HepG2 (cell line): ENCODE measurements around the gene G6PC3. TPM values are rescaled to one million over a fixed set of nuclear protein-coding genes. Genes with fewer than 3 reads are reported as not detected.

Source experiments
- CHCHD3 ChIP-seq: sonication (generic); formaldehyde crosslinking; IDR thresholded peaks from 2 replicates; pipeline ENCODE4 v1.8.0; 2022; ENCODE audit warnings: mild to moderate bottlenecking, missing genetic modification reagents, moderate library complexity
- HMGA1 ChIP-seq: sonication (generic); formaldehyde crosslinking; conservative IDR thresholded peaks from 2 replicates; pipeline ENCODE4 v1.4.0; 2020; ENCODE audit warnings: missing genetic modification reagents
- HNF1B ChIP-seq: sonication (generic); formaldehyde crosslinking; IDR thresholded peaks from 2 replicates; pipeline ENCODE4 v1.5.1; 2020; ENCODE audit warnings: mild to moderate bottlenecking, moderate library complexity, missing genetic modification reagents
- KDM3A ChIP-seq: IDR thresholded peaks from 2 replicates; pipeline ENCODE4 v1.6.1; 2018; ENCODE audit warnings: low read depth, missing compliant biosample characterization
- MIXL1 ChIP-seq: IDR thresholded peaks from 2 replicates; pipeline ENCODE4 v1.6.1; 2016
- MLX ChIP-seq: IDR thresholded peaks from 2 replicates; pipeline ENCODE4 v1.6.1; 2016
- MXD1 ChIP-seq: sonication (generic); formaldehyde crosslinking; IDR thresholded peaks from 2 replicates; pipeline ENCODE4 v1.4.0; 2020; ENCODE audit warnings: mild to moderate bottlenecking, missing genetic modification reagents
- NR1H2 ChIP-seq: sonication (generic); formaldehyde crosslinking; IDR thresholded peaks from 2 replicates; pipeline ENCODE4 v1.8.1; 2022; ENCODE audit warnings: low read depth, missing genetic modification reagents, borderline replicate concordance
- PHF21A ChIP-seq: sonication (generic); formaldehyde crosslinking; IDR thresholded peaks from 2 replicates; pipeline ENCODE4 v1.5.0; 2020; ENCODE audit warnings: mild to moderate bottlenecking, missing genetic modification reagents
- RBFOX2 ChIP-seq: fragments of 200-400 bp; formaldehyde crosslinking; IDR thresholded peaks from 2 replicates; pipeline ENCODE4 v1.6.1; 2017; ENCODE audit warnings: low read depth, mild to moderate bottlenecking, low read length
- SAP130 ChIP-seq: IDR thresholded peaks from 2 replicates; pipeline ENCODE4 v1.6.1; 2016; ENCODE audit warnings: low read depth
- THAP7 ChIP-seq: sonication (generic); formaldehyde crosslinking; IDR thresholded peaks from 2 replicates; pipeline ENCODE4 v1.8.1; 2023; ENCODE audit warnings: mild to moderate bottlenecking, missing genetic modification reagents
- U2AF1 ChIP-seq: fragments of 200-400 bp; formaldehyde crosslinking; optimal IDR thresholded peaks from 2 replicates; pipeline ENCODE3; 2017; ENCODE audit warnings: mild to moderate bottlenecking, low read depth, low read length
- YEATS2 ChIP-seq: sonication (generic); formaldehyde crosslinking; IDR thresholded peaks from 2 replicates; pipeline ENCODE4 v1.4.0; 2020; ENCODE audit warnings: missing genetic modification reagents, borderline replicate concordance
- ZFY ChIP-seq: sonication (generic); formaldehyde crosslinking; IDR thresholded peaks from 2 replicates; pipeline ENCODE4 v1.4.0; 2020; ENCODE audit warnings: missing genetic modification reagents
- ZNF101 ChIP-seq: sonication (generic); formaldehyde crosslinking; IDR thresholded peaks from 2 replicates; pipeline ENCODE4 v1.4.0; 2020; ENCODE audit warnings: mild to moderate bottlenecking, low read depth, missing genetic modification reagents, borderline replicate concordance
- ZNF232 ChIP-seq: sonication (generic); formaldehyde crosslinking; IDR thresholded peaks from 2 replicates; pipeline ENCODE4 v1.4.0; 2020; ENCODE audit warnings: missing genetic modification reagents, borderline replicate concordance
- ZNF260 ChIP-seq: sonication (generic); formaldehyde crosslinking; IDR thresholded peaks from 2 replicates; pipeline ENCODE4 v1.4.0; 2020; ENCODE audit warnings: missing genetic modification reagents, low read depth, mild to moderate bottlenecking, borderline replicate concordance
- ZNF674 ChIP-seq: sonication (generic); formaldehyde crosslinking; IDR thresholded peaks from 2 replicates; pipeline ENCODE4 v1.5.0; 2020; ENCODE audit warnings: low read depth, mild to moderate bottlenecking, missing genetic modification reagents
- ZNF776 ChIP-seq: sonication (generic); formaldehyde crosslinking; IDR thresholded peaks from 2 replicates; pipeline ENCODE4 v1.4.0; 2020; ENCODE audit warnings: mild to moderate bottlenecking, missing genetic modification reagents
- ZZZ3 ChIP-seq: sonication (generic); formaldehyde crosslinking; IDR thresholded peaks from 2 replicates; pipeline ENCODE4 v1.4.0; 2020; ENCODE audit warnings: missing genetic modification reagents, mild to moderate bottlenecking, borderline replicate concordance
- polyA plus RNA-seq, 8 experiments: library from polyadenylated mRNA; depleted of rRNA in 3 of 8; stranded (reverse) in 7 of 8; unstranded in 1 of 8; fragments of >200 nt; fragmentation: Illumina TruSeq in 4 of 8; extraction: Trizol in 4 of 8; gene quantifications; 2 replicates each; pipeline versions ENCODE4 v1.2.1 to v1.2.3, GENCODE V29; 2011 to 2016; ENCODE audit warnings: low read depth in 4 of 8, missing spikeins in 1 of 8, mixed read lengths in 1 of 8; ENCODE audit not compliant: insufficient read depth in 1 of 8
- total RNA-seq, 5 experiments: library from RNA; depleted of rRNA; stranded (reverse); fragments of >200 nt; fragmentation: Illumina TruSeq; extraction: Trizol; gene quantifications; 2 replicates each; pipeline ENCODE4 v1.2.3, GENCODE V29; 2016; ENCODE audit warnings: low read depth in 1 of 5
- TF ChIP-seq, protein P1 (sequence below): sonication (generic); formaldehyde crosslinking; conservative IDR thresholded peaks from 2 replicates; pipeline ENCODE4 v1.4.0; 2020; ENCODE audit warnings: missing genetic modification reagents
- TF ChIP-seq, protein P2 (sequence below): sonication (generic); formaldehyde crosslinking; IDR thresholded peaks from 2 replicates; pipeline ENCODE4 v1.4.0; 2020; ENCODE audit warnings: mild to moderate bottlenecking, missing genetic modification reagents

G6PC3 gene
- total and polyA plus RNA-seq, 2 of the 13 experiments (the other 11 are each of a cell fraction or from before 2014, with no cell fraction given): 38.5 to 75.8 TPM

DNA sequence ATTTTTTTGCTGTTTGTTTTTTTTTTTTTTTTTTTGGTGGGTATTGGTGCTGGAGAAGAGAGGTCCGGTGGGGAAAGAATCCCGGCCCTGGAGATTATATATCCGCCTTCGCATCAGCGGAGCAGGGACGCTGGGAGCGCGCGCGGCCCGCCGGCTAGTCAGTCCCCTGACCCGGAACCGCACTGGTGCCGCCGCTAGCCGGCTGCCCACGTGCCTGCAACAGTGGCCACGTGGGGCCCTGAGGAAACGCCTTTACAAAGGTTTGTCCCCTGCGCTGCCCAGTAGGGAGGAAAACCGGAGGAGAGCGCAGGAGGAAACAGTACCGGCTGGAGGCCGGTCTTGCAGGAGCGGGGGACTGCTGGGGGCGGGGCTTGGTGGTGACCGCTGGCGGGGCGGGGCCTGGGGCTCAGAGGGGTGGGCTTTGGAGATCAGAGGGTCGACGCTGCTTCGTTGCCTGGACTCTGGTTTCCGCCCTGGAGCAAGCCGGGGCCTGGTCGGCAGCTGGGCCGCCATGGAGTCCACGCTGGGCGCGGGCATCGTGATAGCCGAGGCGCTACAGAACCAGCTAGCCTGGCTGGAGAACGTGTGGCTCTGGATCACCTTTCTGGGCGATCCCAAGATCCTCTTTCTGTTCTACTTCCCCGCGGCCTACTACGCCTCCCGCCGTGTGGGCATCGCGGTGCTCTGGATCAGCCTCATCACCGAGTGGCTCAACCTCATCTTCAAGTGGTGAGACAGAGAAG is at the start of gene G6PC3 (continued):
- TF ChIP-seq ZNF260 (CRISPR knock-in tag) (no peak), MIXL1 (CRISPR knock-in tag) (peak; percentile 86), ZZZ3 (peak; percentile 73; the same call in 1 of the 2 replicates), RBFOX2 (peak; percentile 94), ZFY (peak; percentile 100), ZNF232 (CRISPR knock-in tag) (peak; percentile 96; the same call in 1 of the 2 replicates), YEATS2 (peak; percentile 97), KDM3A (CRISPR knock-in tag) (peak; percentile 94), ZNF101 (no peak), NR1H2 (CRISPR knock-in tag) (peak; percentile 70; the same call in 1 of the 2 replicates), U2AF1 (no peak), MLX (peak; percentile 98), SAP130 (CRISPR knock-in tag) (peak; percentile 100), HNF1B (CRISPR knock-in tag) (peak; percentile 98), HMGA1 (no peak), THAP7 (CRISPR knock-in tag) (peak; percentile 95; the same call in 1 of the 2 replicates), PHF21A (CRISPR knock-in tag) (peak; percentile 82; the same call in 1 of the 2 replicates), MXD1 (CRISPR knock-in tag) (peak; percentile 100), ZNF674 (CRISPR knock-in tag) (peak; percentile 92; the same call in 1 of the 2 replicates), ZNF776 (peak; percentile 75; the same call in 1 of the 2 replicates), CHCHD3 (CRISPR knock-in tag) (0 out of 2 replicates have a peak, but pooled peaks have one; percentile 39)
- TF ChIP-seq, protein P1, sequence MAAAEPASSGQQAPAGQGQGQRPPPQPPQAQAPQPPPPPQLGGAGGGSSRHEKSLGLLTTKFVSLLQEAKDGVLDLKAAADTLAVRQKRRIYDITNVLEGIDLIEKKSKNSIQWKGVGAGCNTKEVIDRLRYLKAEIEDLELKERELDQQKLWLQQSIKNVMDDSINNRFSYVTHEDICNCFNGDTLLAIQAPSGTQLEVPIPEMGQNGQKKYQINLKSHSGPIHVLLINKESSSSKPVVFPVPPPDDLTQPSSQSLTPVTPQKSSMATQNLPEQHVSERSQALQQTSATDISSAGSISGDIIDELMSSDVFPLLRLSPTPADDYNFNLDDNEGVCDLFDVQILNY (CRISPR knock-in tag): peak; percentile 72; the same call in 1 of the 2 replicates
- TF ChIP-seq, protein P2, sequence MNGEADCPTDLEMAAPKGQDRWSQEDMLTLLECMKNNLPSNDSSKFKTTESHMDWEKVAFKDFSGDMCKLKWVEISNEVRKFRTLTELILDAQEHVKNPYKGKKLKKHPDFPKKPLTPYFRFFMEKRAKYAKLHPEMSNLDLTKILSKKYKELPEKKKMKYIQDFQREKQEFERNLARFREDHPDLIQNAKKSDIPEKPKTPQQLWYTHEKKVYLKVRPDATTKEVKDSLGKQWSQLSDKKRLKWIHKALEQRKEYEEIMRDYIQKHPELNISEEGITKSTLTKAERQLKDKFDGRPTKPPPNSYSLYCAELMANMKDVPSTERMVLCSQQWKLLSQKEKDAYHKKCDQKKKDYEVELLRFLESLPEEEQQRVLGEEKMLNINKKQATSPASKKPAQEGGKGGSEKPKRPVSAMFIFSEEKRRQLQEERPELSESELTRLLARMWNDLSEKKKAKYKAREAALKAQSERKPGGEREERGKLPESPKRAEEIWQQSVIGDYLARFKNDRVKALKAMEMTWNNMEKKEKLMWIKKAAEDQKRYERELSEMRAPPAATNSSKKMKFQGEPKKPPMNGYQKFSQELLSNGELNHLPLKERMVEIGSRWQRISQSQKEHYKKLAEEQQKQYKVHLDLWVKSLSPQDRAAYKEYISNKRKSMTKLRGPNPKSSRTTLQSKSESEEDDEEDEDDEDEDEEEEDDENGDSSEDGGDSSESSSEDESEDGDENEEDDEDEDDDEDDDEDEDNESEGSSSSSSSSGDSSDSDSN (CRISPR knock-in tag): peak; percentile 95
